AG09309 (cell line): ENCODE measurements around the gene WDR72.

Experiments
- DNase-seq: peaks from one replicate; pipeline ENCODE4 v3.0.0-alpha.2; 2010; ENCODE audit warnings: low read depth
- H3K4me3 ChIP-seq: 2 replicates; pipeline ENCODE4 v1.5.1; 2011; ENCODE audit warnings: mild to moderate bottlenecking, low read depth, low read length, moderate library complexity; ENCODE audit not compliant: control insufficient read depth
- CTCF ChIP-seq: IDR thresholded peaks from 2 replicates; pipeline ENCODE4 v1.5.1; 2011; ENCODE audit warnings: mild to moderate bottlenecking, low read depth, low read length, inconsistent platforms; ENCODE audit not compliant: insufficient read depth, control insufficient read depth; ENCODE audit errors: missing control alignments

The WDR72 gene

GRCh38 chr15:53648934-53649333, 110.5 kb downstream of the WDR72 start:
- DNase-seq, result no peak
- no peak for TF ChIP-seq CTCF
- H3K4me3 ChIP-seq, result no peak overlapping the region

- H3K4me3 ChIP-seq, result no peak overlapping the region
- TF ChIP-seq CTCF, result no peak
- no peak for DNase-seq
Measured at GRCh38 chr15:53644660-53645059, 114.8 kb downstream of the WDR72 start.

GRCh38 chr15:53634517-53635106, 124.9 kb downstream of the WDR72 start:
- H3K4me3 ChIP-seq, result no peak overlapping the region
- no peak for DNase-seq
- TF ChIP-seq CTCF, result no peak

GRCh38 chr15:53627279-53627678, 132.2 kb downstream of the WDR72 start:
- no peak overlapping the region for H3K4me3 ChIP-seq
- DNase-seq, result no peak
- no peak for TF ChIP-seq CTCF

GRCh38 chr15:53625962-53626845, 133.3 kb downstream of the WDR72 start:
- no peak for DNase-seq
- no peak for TF ChIP-seq CTCF
- H3K4me3 ChIP-seq, result no peak overlapping the region

GRCh38 chr15:53625260-53625659, 134.2 kb downstream of the WDR72 start:
- H3K4me3 ChIP-seq, result no peak overlapping the region
- no peak for TF ChIP-seq CTCF
- no peak for DNase-seq
